C4-2B (cell line): ENCODE results near the gene HDAC4.

Source experiments
- CTCF ChIP-seq: fragments of 450-650 bp; conservative IDR thresholded peaks from 2 replicates; pipeline ENCODE4 v1.5.1; 2017; ENCODE audit warnings: mild to moderate bottlenecking
- ZFX ChIP-seq: fragments of 450-650 bp; IDR thresholded peaks from 2 replicates; pipeline ENCODE4 v1.6.1; 2017

- TF ChIP-seq CTCF, result no peak
- TF ChIP-seq ZFX, result no peak
Measured at GRCh38 chr2:239200646-239201530, 199.9 kb downstream of the HDAC4 start.
